ENCODE data around the gene CEP97.

CEP97 gene

DNA sequence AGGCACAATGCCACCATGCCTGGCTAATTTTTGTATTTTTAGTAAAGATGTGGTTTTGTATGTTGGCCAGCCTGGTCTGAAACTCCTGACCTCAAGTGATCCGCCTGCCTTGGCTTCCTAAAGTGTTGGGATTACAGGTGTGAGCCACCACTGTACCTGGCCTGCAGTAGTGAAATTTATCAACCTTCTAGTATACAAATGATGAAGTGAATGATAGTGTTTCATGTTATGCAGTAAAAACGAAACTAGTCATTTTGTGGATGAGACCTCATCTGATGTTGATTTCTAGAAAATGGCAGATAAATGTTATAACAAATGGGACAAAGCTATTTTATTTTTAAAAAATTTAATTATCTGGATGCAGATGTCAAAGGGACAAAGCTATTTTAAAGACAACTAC, 87.5 kb downstream of the CEP97 start:
- no peak for FAIRE-seq
- DNase-seq (ENCODE audit: insufficient read length, low spot score), result no peak

DNA sequence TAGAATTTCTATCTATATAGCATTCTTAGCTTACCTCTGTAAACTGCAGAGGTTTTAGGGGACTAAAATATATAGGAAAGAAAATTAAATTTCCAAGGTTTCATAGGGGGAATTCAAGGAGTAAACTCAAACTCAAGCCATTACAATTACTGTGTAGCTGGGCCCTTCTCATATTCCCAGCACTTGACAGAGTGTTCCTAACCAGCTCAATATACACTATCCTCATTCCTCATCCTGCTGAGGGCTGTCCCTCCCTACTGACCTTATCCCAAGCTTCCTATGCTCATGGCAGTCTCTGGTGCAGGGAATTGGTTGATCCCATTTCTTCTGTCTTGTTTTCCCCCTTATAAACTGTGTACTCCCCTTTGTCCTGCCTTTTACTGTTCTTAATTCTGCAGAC, 88.5 kb downstream of the CEP97 start:
- FAIRE-seq, result no peak

DNA sequence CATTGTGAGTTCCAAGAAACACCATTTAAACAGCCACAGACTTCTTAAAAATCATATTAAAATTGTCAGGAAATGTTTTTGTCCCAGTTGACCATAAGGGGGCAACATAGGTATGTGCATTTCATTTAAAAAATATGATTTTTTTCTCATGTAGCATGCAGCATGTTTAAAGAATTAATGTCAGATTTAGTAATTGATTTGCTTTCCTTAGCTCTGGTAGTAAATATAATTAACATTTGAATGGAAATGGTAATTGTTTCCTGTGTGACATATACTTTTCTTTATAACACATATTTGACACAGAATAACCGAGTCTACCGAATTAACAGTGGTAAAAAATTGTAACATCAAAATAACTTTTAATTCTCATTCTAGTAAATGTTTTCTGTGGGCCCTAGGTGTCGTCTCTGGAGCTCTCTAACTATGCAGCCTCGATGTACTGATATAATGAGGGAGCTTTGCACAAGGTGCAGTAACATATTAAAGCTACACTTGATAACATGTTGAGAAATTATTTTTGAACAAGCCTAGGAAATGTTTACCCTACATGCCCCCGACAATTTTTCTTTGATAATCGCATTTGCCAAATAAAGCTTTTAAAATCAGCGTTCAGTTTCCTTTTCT, 89.5 kb downstream of the CEP97 start:
- DNase-seq (ENCODE audit: insufficient read length, low spot score), result peak; percentile 10

More for the DNA sequence above, 88.5 kb downstream of the CEP97 start:
- no peak for DNase-seq (ENCODE audit: insufficient read length, low spot score)

DNA sequence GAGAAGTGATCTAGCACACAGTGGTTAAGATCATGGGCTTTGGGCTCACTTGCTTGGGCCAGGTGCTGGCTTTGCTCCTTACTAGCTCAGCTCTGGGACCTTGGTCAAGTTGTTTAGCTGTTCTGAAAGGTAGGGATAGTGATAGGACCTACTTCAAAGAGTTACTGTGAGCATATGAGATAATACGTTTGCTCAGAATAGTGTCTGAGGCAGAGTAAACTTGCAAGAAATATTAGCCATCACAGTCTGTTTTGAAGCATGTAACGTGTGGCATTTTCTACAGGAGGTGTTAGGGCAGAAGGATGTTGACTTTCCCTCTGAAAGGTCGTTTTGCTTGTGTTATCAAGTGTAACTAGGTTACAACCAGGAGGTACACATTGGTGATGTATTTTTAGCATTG, 90.4 kb downstream of the CEP97 start:
- FAIRE-seq (no peak), DNase-seq (ENCODE audit: insufficient read length, low spot score) (no peak)

More for the DNA sequence above, 89.5 kb downstream of the CEP97 start:
- no peak for FAIRE-seq

DNA sequence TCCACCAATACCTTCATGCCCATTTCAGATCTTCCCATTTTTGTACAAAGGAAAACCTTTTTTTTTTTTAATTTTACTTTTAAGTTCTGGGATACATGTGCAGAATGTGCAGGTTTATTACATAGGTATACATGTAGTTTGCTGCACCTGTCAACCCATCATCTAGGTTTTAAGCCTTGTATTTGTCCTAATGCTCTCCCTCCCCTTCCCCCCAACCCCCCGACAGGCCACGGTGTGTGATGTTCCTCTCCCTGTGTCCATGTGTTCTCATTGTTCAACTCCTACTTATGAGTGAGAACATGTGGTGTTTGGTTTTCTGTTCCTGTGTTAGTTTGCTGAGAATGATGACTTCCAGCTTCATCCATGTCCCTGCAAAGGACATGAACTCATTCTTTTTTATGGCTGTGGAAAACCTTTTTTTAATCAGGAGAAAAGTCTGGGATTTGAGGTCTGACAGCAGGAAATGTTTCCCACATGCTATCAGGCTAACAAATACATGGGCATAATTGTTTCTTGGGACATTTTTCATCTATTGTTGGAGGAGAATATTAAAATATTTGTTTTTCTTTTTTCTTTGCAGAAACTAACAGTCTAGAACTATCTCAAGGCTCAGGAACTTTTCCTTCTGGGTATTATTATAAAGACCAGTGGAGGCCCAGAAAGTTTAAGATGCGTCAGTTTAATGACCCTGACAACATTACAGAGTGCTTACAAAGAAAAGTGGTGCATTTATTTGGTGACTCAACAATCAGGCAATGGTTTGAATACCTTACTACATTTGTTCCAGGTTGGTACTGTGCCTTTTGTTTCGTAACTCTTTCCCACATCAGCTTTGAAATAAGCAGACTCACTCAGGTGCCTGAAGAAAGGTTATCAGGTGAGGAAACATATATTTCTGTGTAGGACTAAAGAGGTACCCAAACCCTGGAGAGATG, 92.1 kb downstream of the CEP97 start:
- no peak for DNase-seq (ENCODE audit: insufficient read length, low spot score)
- FAIRE-seq, result no peak

DNA sequence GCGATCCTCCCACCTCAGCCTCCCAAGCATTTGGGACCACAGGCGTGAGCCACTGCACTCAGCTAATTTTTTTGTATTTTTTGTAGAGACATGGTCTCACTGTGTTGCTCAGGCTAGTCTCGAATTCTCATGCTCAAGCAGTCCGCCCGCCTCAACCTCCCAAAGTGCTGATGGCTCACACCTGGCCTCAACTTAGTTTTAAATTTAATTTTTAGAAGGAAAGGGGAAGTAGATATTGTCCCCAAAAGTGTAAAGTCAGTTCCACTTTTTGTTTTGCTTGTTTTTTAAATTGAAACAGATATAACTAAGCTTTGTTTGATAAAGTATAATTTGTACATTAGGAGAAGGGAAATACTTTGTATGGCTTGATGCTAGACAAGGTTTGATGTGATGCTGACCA, 93.6 kb downstream of the CEP97 start:
- no peak for FAIRE-seq
- DNase-seq (ENCODE audit: insufficient read length, low spot score), result no peak

DNA sequence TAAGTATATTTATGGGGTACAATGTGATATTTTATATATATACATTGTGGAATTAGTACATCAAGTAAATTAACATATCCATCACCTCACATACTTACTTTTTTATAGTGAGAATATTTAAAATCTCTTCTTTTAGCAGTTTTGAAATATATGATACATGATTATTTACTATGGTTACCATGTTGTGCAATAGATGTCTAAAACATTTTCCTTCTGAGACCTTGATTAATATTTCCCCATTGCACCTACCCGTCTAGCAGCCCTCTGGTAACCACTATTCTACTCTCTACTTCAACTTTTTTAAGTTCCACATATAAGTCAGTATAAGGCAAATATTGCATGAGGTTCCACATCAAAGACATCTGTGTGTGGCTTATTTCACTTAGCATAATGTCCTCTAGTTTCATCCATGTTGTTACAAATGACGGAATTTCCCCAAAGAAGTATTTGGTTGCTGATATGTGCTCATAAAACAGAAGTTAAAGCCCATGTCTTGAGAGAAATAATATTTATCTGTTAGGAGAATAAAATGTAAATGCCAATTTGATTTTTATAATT, 95.3 kb downstream of the CEP97 start:
- DNase-seq (ENCODE audit: insufficient read length, low spot score) (no peak), FAIRE-seq (no peak)

All from HTR-8/SVneo (cell line).